Measurements from ENCODE around the gene KRT74. TPM values are rescaled to one million over a fixed set of nuclear protein-coding genes. Genes with fewer than 3 reads are reported as not detected.

KRT74 gene
- total and polyA plus RNA-seq, 9 of the 15 experiments (the other 6 are each of a cell fraction or from before 2014, with no cell fraction given) = not detected

DNA sequence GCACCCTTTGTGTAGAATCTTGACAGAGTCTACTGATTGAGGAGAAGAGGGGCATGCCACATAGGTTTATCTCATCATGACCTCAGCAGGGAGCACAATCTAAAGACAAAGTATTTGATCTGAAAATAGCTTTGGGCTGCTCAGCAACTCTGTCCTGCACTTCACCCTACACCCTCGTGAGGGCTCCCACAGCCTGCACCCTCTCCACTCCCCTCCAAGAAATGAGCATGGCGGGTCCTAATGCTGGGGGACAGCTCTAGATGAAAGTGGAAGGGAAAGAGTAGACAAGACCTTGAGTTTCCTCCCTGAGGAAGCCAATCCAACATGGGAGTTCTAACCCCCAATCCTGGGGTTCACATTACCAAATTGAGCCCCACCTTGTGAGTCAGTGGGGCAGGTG is 42.7 kb downstream of the KRT74 start:
- Histone ChIP-seq H3K36me3 (ENCODE audit: control insufficient read depth, insufficient read depth, low read length) (no peaks in the 10 kb centered on the region), H3K27me3 (ENCODE audit: control insufficient read depth in 2 of 2, insufficient read depth in 2 of 2, low read length in 2 of 2) (peaks cover 5 to 39% of the 10 kb centered on the region in 2 experiments; a peak in 4 of 5 replicates), H3K9me1 (ENCODE audit: control insufficient read depth, insufficient read depth, low read length) (no peaks in the 10 kb centered on the region), H3K4me2 (ENCODE audit: insufficient read depth, low read length) (no peak overlapping the region), H3K4me3 (no peak overlapping the region), H3K27ac (ENCODE audit: extremely low read depth, low read depth, low read length) (no peak overlapping the region), H4K20me1 (replicated peaks; ENCODE audit: control insufficient read depth, insufficient read depth, low read length) (peaks cover 5% of the 10 kb centered on the region; the same call in 1 of the 2 replicates), H3K79me2 (ENCODE audit: control insufficient read depth, insufficient read depth, low read length) (no peaks in the 10 kb centered on the region), H3K4me1 (replicated peaks in 1 of 2; ENCODE audit: control insufficient read depth in 2 of 2, insufficient read depth in 2 of 2, low read length in 2 of 2) (no peaks in the 10 kb centered on the region), H3K9me3 (replicated peaks; ENCODE audit: control insufficient read depth, insufficient read depth, low read depth, low read length) (no peaks in the 10 kb centered on the region), H2AFZ (ENCODE audit: low read depth, low read length) (no peak overlapping the region), H3K9ac (ENCODE audit: insufficient read depth in 1 of 2, low read depth in 2 of 2, low read length in 2 of 2) (no peak overlapping the region)
- in situ Hi-C loops (cut with MboI) (no loop called here), intact Hi-C loops (cut with micrococcal nuclease) (no loop called here)
- ChIA-PET POLR2A (interaction anchor here (0.7 to 1.1 kb wide), 2 partner anchors 10 to 95 kb away, joined by 3 read pairs; no protein-coding TSS in a partner anchor), CTCF (ENCODE audit: low intra/inter-chr PET ratio) (no interaction called here)
- DNase-seq (ENCODE audit: extremely low read depth in 1 of 4, low spot score in 3 of 4) (no peak), ATAC-seq (peak; percentile 51; the same call in 2 of the 3 replicates), FAIRE-seq (no peak)
- TF ChIP-seq RAD21 (CRISPR knock-in tag; conservative IDR thresholded peaks at IDR 0.05 in 1 of 2, IDR thresholded peaks at IDR 0.05 in 1 of 2) = peak in 1 of 2 experiments; percentile 9; a peak in 1 of 4 replicates
- no peak for TF ChIP-seq HDGF (IDR thresholded peaks at IDR 0.05)
- TF ChIP-seq, protein P1, sequence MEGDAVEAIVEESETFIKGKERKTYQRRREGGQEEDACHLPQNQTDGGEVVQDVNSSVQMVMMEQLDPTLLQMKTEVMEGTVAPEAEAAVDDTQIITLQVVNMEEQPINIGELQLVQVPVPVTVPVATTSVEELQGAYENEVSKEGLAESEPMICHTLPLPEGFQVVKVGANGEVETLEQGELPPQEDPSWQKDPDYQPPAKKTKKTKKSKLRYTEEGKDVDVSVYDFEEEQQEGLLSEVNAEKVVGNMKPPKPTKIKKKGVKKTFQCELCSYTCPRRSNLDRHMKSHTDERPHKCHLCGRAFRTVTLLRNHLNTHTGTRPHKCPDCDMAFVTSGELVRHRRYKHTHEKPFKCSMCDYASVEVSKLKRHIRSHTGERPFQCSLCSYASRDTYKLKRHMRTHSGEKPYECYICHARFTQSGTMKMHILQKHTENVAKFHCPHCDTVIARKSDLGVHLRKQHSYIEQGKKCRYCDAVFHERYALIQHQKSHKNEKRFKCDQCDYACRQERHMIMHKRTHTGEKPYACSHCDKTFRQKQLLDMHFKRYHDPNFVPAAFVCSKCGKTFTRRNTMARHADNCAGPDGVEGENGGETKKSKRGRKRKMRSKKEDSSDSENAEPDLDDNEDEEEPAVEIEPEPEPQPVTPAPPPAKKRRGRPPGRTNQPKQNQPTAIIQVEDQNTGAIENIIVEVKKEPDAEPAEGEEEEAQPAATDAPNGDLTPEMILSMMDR (IDR thresholded peaks at IDR 0.05 in 2 of 3, conservative IDR thresholded peaks at IDR 0.05 in 1 of 3; ENCODE audit: insufficient read depth in 2 of 3, low read depth in 1 of 3, low read length in 3 of 3) = peak in 2 of 3 experiments; percentile 22 to 28; a peak in 1 of 6 replicates
- WGBS (ENCODE audit: insufficient coverage, low coverage, missing lambda C conversion rate) = 0% methylated on average over 2 of the region's 2 CpGs
- BruUV-seq (replicated peaks) = no TSS peak
